SU-DHL-6 (cell line): ENCODE data around the gene GPR176.

ENCODE experiments used
- H2AFZ ChIP-seq: fragments of 200-600 bp; sonication (generic); 2 replicates; pipeline ENCODE4 v1.6.1; 2014; ENCODE audit warnings: low read depth, mild to moderate bottlenecking, moderate library complexity, mixed read lengths, antibody characterized with exemption, low read length; ENCODE audit not compliant: severe bottlenecking
- H3F3A ChIP-seq: fragments of 200-600 bp; shearing (Covaris generic); 2 replicates; pipeline ENCODE4 v1.6.0; 2016; ENCODE audit warnings: antibody characterized with exemption, mild to moderate bottlenecking; ENCODE audit not compliant: insufficient read depth
- H3K27ac ChIP-seq: fragments of 200-600 bp; sonication (generic); 2 replicates; pipeline ENCODE4 v1.5.1; 2016; ENCODE audit warnings: low read depth, mild to moderate bottlenecking, low read length, moderate library complexity, mixed read lengths
- H3K27me3 ChIP-seq: fragments of 200-600 bp; sonication (generic), shearing (Covaris generic); 2 replicates; pipeline ENCODE4 v1.6.0; 2014; ENCODE audit warnings: mild to moderate bottlenecking, low read length
- H3K36me3 ChIP-seq: fragments of 200-600 bp; sonication (generic); 2 replicates; pipeline ENCODE4 v1.6.1; 2014; ENCODE audit warnings: mild to moderate bottlenecking, low read length, mixed read lengths
- H3K4me2 ChIP-seq: fragments of 300-600, 200-600 bp; shearing (Covaris generic), sonication (generic); 2 replicates; pipeline ENCODE4 v1.6.0; 2014; ENCODE audit warnings: low read length, low read depth, mild to moderate bottlenecking; ENCODE audit not compliant: poor library complexity, severe bottlenecking
- H3K4me3 ChIP-seq: fragments of 200-600 bp; sonication (generic); 2 replicates; pipeline ENCODE4 v1.5.1; 2014; ENCODE audit warnings: antibody characterized with exemption, low read length, mild to moderate bottlenecking, mixed read lengths; ENCODE audit not compliant: insufficient read depth, poor library complexity, severe bottlenecking
- H3K79me2 ChIP-seq: fragments of 200-600 bp; sonication (generic); 2 replicates; pipeline ENCODE4 v1.6.1; 2014; ENCODE audit warnings: mild to moderate bottlenecking, low read length, moderate library complexity; ENCODE audit not compliant: insufficient read depth
- H3K9ac ChIP-seq: fragments of 200-600 bp; sonication (generic); 2 replicates; pipeline ENCODE4 v1.7.0; 2014; ENCODE audit warnings: mild to moderate bottlenecking, low read length
- H3K9me2 ChIP-seq: fragments of 200-600 bp; sonication (generic); replicated peaks from 2 replicates; pipeline ENCODE4 v1.6.1; 2014; ENCODE audit warnings: low read length; ENCODE audit not compliant: insufficient read depth
- H3K9me3 ChIP-seq: fragments of 200-600 bp; sonication (generic); 2 replicates; pipeline ENCODE4 v1.6.1; 2014; ENCODE audit warnings: low read length, mixed read lengths; ENCODE audit not compliant: insufficient read depth
- H4K20me1 ChIP-seq: fragments of 200-600 bp; sonication (generic); 2 replicates; pipeline ENCODE4 v1.6.1; 2014; ENCODE audit warnings: low read depth, mild to moderate bottlenecking, antibody characterized with exemption, low read length, moderate library complexity, mixed read lengths
- CTCF ChIP-seq: fragments of 200-600 bp; sonication (generic); IDR thresholded peaks from one replicate; pipeline ENCODE4 v1.5.1; 2017; ENCODE audit warnings: antibody characterized with exemption, mild to moderate bottlenecking, low read length, moderate library complexity; ENCODE audit not compliant: insufficient read depth, poor library complexity, severe bottlenecking
- EZH2phosphoT487 ChIP-seq: fragments of 200-600 bp; sonication (generic), shearing (Covaris generic); conservative IDR thresholded peaks from 2 replicates; pipeline ENCODE4 v1.6.1; 2018; ENCODE audit warnings: mild to moderate bottlenecking, antibody characterized with exemption, low read length, moderate library complexity, mixed read lengths

GPR176 gene

GRCh38 chr15:39859636-39860035 is 60.4 kb downstream of the GPR176 start:
- no peaks in the 10 kb centered on the region for H3K9me2 ChIP-seq
- H3K27me3 ChIP-seq, result no peaks in the 10 kb centered on the region
- no peaks in the 10 kb centered on the region for H4K20me1 ChIP-seq
- H3K9ac ChIP-seq, result no peak overlapping the region
- no peak for TF ChIP-seq CTCF
- TF ChIP-seq EZH2phosphoT487, result no peak
- H3F3A ChIP-seq, result no peaks in the 10 kb centered on the region
- no peaks in the 10 kb centered on the region for H3K36me3 ChIP-seq
- no peaks in the 10 kb centered on the region for H3K79me2 ChIP-seq
- H3K9me3 ChIP-seq, result no peaks in the 10 kb centered on the region
- H3K4me2 ChIP-seq, result no peak overlapping the region
- no peak overlapping the region for H3K4me3 ChIP-seq
- H3K27ac ChIP-seq, result no peak overlapping the region
- no peak overlapping the region for H2AFZ ChIP-seq

- H3K27ac ChIP-seq, result no peak overlapping the region
- H3K4me3 ChIP-seq, result no peak overlapping the region
- H3F3A ChIP-seq, result no peaks in the 10 kb centered on the region
- no peak overlapping the region for H2AFZ ChIP-seq
- no peaks in the 10 kb centered on the region for H3K79me2 ChIP-seq
- H3K4me2 ChIP-seq, result no peak overlapping the region
- no peaks in the 10 kb centered on the region for H3K9me2 ChIP-seq
- no peaks in the 10 kb centered on the region for H4K20me1 ChIP-seq
- TF ChIP-seq EZH2phosphoT487, result no peak
- no peak for TF ChIP-seq CTCF
- no peaks in the 10 kb centered on the region for H3K27me3 ChIP-seq
- H3K9me3 ChIP-seq, result no peaks in the 10 kb centered on the region
- H3K9ac ChIP-seq, result no peak overlapping the region
- no peaks in the 10 kb centered on the region for H3K36me3 ChIP-seq
Observed at GRCh38 chr15:39857132-39857531, 62.9 kb downstream of the GPR176 start.

- no peak overlapping the region for H3K4me2 ChIP-seq
- no peaks in the 10 kb centered on the region for H3K79me2 ChIP-seq
- H3K36me3 ChIP-seq, result no peaks in the 10 kb centered on the region
- H3K27me3 ChIP-seq, result no peaks in the 10 kb centered on the region
- no peaks in the 10 kb centered on the region for H3K9me3 ChIP-seq
- H3K9me2 ChIP-seq, result no peaks in the 10 kb centered on the region
- no peak overlapping the region for H3K27ac ChIP-seq
- H2AFZ ChIP-seq, result no peak overlapping the region
- H3K9ac ChIP-seq, result no peak overlapping the region
- no peaks in the 10 kb centered on the region for H3F3A ChIP-seq
- no peaks in the 10 kb centered on the region for H4K20me1 ChIP-seq
- no peak for TF ChIP-seq CTCF
- TF ChIP-seq EZH2phosphoT487, result no peak
- H3K4me3 ChIP-seq, result no peak overlapping the region
Observed at GRCh38 chr15:39856357-39856756, 63.7 kb downstream of the GPR176 start.
